HG03378 (cell line): ENCODE results near the gene PLCB3.
"Not testable (repeated sequence)": the region's sequence is repeated elsewhere in the genome, so short reads cannot be mapped to it uniquely, and the experiment has no call there.

Experiments
- ATAC-seq: cut with Tn5 transposase; IDR thresholded peaks from one replicate; pipeline ENCODE4 v1.9.1; 2021; ENCODE audit warnings: mild to moderate bottlenecking, moderate library complexity; ENCODE audit not compliant: unreplicated experiment

Gene PLCB3

DNA sequence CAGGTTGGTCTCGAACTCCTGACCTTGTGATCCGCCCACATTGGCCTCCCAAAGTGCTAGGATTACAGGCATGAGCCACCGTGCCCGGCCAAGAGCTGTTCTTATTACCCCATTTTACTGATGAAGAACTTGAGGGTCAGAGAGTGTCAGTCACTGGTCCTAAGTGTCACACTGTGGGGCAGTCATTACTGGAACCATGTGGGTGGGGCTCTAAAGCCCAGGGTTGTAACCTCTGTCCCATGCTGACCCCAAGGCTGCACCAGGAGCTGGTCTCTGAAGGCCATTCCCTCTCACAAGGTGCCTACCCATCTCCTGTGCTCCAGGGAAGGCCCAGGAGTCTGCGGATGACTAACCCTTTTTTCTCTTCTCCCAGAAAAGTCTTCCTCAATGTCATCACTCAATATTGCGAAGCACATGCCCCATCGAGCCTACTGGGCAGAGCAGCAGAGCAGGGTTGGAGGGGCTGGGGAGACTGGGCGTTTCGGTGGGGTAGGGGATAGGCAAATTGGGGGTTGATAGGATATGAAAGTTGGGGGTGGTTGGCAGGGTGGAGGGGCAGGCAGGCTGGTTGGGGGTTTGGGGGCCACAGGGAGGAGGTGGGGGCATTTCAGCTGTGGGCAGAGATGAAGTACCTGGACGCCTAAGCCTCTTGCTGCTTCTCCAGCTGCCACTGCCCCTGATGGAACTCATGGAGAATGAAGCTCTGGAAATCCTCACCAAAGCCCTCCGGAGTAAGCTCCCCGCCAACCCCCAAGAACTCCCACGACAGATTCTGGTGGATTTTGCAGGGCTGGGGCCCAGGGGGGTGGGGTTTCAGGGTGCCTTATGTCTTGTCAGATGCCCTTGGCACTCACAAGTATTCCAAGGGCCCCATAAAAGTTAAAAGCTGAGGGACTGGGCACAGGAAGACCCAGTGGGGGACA lies 52.0 kb downstream of the PLCB3 start:
- no peak for ATAC-seq

DNA sequence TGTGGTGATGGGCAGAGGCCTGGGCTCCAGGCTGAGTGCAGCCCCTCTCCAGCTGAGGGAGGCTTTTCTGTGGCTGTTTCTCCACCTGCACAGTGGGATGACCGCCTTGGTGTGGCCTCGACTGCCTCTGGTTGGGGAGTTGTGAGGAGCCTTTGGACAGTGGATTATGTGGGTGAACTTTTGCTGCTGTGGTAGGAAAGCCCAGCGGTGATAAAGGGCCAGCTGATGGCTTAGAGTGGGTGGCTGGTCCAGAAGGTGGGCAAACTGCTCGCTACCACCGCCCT lies 52.6 kb downstream of the PLCB3 start:
- ATAC-seq: no peak

- ATAC-seq: peak; percentile 38
Observed at GRCh38 chr11:64304316-64305072, 53.2 kb downstream of the PLCB3 start.

GRCh38 chr11:64305075-64305690 lies 53.9 kb downstream of the PLCB3 start, which contains the start of gene ESRRA:
Gene ESRRA, plus strand, starts transcription at chr11:64305524. Its CDS starts 1,656 bp downstream, at chr11:64307180.
- peak; percentile 75 for ATAC-seq

DNA sequence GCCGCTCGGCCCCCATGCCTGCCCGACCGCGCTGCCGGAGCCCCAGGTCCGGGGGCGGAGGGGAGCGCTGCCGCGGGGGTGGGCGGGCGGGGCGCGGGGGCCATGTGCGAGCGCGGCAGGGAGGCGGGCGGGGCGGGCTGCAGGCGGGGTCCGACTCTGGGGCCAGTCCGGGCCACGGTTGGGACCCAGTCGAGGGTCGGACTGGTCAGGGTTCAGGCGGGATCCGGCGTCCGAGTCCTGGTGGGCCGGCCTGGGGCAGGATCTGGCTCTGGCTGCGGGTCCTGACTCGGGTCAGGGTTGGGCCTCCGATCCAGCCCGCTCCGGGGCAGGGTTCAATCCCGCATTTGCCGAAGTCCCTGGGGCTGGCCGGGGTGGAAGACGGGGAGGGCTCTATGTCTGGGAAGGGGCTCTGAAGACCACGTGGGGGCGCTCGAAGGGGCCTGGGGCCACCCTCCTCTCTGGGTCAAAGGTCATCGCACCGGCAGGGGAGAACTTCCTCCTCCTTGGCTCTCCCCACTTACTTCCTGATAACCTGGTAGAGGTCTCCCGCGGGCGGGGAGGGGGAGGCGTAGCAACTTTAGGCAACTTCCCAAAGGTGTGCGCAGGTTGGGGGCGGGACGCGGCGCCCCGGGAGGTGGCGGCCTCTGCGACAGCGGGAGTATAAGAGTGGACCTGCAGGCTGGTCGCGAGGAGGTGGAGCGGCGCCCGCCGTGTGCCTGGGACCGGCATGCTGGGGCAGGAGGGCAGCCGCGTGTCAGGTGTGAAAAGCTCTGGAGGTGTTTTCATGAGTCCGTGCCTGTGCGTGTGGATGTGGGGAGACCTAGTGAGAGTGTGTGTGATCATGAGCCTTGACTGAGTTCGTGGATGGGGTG lies 54.6 kb downstream of the PLCB3 start:
- ATAC-seq: no peak

DNA sequence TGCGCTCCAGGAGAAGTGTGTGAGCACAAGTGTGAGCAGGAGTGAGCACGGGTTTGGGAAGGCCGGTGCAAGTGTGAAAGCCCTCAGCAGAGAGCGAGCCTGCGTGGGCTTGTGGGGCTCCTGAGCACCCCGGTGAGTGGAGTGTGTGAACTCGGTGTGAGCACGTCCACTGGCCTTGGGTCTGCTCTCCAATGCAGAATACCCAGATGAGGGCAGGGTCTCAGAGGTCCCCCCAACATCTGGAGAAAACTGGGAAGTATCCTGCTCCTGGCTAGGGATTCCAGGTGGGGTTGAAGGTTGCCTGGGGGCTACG lies 55.2 kb downstream of the PLCB3 start:
- ATAC-seq: no peak

DNA sequence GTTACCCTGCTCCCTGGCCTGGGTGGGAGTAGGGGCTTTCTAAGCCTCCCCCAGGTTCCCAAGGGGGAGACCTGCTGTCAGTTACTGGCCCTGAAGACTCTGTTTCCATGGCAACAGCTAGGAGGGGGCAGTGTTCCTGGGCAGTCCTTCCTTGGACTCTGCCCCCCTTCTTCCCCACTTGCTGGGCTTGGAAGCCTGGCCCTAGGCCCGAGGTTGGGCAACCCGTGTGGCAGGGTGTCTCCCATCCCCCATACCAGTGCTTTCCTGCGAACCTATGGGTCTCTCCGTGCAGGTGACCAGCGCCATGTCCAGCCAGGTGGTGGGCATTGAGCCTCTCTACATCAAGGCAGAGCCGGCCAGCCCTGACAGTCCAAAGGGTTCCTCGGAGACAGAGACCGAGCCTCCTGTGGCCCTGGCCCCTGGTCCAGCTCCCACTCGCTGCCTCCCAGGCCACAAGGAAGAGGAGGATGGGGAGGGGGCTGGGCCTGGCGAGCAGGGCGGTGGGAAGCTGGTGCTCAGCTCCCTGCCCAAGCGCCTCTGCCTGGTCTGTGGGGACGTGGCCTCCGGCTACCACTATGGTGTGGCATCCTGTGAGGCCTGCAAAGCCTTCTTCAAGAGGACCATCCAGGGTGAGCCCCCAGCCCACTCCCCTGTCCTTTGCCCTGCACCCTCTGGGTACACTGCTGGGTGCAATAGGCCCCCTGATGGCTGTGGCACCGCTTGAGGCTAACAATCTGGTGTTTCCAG lies 55.7 kb downstream of the PLCB3 start:
- ATAC-seq: no peak

GRCh38 chr11:64307795-64308194 lies 56.5 kb downstream of the PLCB3 start:
- not testable (repeated sequence) for ATAC-seq

GRCh38 chr11:64312947-64313346 lies 61.6 kb downstream of the PLCB3 start:
- ATAC-seq: no peak

GRCh38 chr11:64313491-64314145 lies 62.3 kb downstream of the PLCB3 start:
- ATAC-seq: no peak

- no peak for ATAC-seq
Observed at GRCh38 chr11:64314146-64314804, 62.9 kb downstream of the PLCB3 start.

- ATAC-seq: no peak
Observed at GRCh38 chr11:64314805-64315561, 63.7 kb downstream of the PLCB3 start.

GRCh38 chr11:64315667-64316526 lies 64.6 kb downstream of the PLCB3 start:
- ATAC-seq: not testable (repeated sequence)

DNA sequence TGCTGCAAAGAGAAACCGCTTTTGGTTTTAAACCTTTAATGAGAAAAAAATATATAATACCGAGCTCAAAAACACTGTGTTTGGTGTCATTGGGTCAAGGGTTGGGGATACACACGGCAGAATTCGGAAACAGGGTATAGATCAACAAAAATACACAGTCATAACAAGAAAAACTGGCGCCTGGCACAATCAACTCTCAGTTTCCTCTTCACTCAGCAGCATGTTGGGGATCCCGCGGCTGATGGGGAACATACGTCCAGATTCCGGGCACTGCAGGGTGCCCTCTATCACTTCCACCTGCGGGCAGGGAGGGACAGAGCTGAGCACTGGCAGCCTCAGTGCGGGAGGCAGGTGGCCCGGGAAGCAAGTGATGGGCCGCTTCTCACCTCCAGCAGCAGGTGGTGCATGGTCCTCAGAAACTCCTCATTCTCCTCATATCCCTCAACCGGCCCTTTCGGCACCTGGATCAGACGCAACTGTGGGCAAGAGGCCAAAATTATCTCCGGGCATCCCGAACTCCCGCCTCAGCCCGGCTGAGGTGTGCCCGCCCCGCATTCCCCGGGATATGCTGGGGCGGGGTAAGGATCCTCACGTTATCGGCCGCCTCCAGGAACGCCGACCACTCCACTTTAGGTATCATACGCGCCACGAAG lies 65.5 kb downstream of the PLCB3 start:
- peak; percentile 2 for ATAC-seq

DNA sequence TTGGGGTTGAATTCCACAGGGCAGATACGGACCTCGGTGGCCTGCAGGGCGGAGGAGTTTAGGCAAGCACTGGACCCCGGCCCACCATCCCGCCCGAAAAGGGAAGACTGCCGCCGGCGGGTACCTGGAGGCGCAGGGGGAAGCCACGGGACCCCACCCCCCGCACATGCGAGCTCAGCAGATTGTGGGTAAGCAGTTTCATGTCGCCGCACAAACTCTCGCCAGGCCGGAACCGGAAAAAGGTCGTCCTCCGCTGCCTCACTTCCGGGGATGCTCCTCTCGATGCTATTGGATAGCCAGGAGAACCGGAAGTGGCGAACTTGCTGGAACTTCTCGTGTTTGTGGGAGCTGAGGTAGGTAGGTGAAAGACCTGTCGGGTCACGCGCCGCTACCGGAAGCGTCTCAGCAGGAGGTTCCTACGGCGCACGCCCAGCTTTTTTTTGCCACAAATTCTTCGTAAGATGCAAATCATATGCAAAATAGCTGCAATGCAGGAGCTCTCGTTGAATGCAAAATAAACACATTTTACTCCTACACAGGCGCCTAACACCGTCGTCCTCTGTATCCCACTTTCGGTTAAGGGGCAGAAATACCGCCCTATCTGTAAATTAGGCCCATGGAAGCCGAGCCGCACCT lies 66.1 kb downstream of the PLCB3 start, which contains the start of gene TRMT112:
Gene TRMT112 (minus strand): TSS at position 235 of the 636 bp plus-strand sequence. CDS start 33 bp downstream, at position 202.
- peak; percentile 69 for ATAC-seq
